HTERT RPE-1 (cell line): Measurements from ENCODE around the gene TARS2.

Experiments
- in situ Hi-C: fragments of 300-500 bp; cut with MboI; formaldehyde crosslinking; loops from 4 replicates; pipeline ENCODE4 v1.14.3; 2020; ENCODE audit warnings: low sequenced_read_pairs

The TARS2 gene, protein sequence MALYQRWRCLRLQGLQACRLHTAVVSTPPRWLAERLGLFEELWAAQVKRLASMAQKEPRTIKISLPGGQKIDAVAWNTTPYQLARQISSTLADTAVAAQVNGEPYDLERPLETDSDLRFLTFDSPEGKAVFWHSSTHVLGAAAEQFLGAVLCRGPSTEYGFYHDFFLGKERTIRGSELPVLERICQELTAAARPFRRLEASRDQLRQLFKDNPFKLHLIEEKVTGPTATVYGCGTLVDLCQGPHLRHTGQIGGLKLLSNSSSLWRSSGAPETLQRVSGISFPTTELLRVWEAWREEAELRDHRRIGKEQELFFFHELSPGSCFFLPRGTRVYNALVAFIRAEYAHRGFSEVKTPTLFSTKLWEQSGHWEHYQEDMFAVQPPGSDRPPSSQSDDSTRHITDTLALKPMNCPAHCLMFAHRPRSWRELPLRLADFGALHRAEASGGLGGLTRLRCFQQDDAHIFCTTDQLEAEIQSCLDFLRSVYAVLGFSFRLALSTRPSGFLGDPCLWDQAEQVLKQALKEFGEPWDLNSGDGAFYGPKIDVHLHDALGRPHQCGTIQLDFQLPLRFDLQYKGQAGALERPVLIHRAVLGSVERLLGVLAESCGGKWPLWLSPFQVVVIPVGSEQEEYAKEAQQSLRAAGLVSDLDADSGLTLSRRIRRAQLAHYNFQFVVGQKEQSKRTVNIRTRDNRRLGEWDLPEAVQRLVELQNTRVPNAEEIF

DNA sequence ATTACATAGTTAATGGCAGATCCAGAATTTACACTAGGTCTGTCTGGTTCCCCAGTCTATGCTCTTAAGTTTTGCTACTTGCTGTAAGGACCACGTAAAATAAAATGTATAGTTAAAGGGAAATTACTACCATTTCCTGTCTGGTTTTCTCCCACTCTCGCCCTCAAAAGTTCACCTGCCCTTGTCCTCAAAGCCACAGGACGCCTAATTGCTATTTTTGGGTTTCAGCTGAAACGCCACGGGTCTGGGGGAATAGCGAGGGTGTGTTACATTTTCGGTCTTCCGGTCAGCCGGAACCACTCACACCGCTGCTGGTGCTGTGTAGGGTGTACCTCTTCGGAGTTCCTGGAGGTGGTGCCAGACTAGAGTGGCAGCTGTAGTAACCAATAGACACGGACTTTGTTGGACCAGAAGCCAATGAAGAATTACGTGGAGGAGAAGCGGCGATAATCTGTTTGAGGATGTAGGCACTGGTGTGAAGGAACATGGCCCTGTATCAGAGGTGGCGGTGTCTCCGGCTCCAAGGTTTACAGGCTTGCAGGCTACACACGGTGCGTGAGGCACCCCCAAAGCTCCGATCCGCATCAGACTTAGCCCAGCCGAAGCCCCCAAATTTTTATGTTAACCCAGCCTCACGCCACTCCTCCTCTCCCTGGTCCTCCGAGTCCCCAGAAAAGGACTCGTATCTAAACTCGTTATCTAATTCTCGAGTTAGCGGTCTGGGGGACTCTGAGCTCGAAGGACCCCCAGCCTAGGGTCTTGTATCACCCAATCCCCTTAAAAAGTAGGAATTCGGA is at the start of gene TARS2:
Gene TARS2, plus strand, starts transcription at position 454 of the 797 bp plus-strand sequence. Its CDS starts 32 bp downstream, at position 486.
- in situ Hi-C loops, result no loop called here

DNA sequence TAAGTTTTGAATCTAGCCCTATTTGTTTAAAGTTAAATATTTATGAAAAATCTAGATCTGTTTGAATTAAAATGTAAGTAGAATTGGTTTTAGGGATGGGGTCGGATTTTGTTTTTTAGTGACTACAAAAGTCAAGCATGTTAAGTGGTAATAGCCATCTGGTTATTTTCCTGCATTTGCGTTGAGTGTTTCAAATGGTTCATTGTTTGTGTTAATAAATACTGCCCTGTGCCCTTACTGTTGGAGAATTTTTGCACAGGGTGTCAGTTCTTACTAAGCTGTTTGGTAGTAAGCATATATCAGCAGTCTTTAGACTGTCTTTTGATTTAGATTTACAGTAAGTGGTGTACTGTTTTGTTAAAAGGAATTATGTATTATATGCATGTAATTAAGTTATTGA is 46.1 kb upstream of the TARS2 start:
- in situ Hi-C loops, result no loop called here

DNA sequence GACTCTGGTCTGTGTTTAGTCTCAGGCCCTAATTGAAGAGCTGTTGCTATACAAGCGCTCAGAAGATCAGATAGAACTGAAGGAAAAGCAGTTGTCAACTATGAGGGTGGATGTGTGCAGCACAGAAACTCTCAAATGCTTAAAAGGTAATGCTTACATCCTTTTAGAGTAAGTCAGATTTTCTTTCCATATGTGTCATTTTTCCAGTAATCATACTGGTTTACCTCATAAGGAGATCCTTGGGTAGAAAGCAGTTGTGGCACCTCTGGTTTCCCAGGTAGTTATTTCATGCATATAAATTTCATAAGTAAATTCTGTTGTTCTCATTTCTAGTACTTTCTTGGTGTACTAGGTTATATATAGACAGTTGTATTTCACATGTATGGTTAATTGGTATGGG is 43.0 kb upstream of the TARS2 start:
- in situ Hi-C loops, result no loop called here

DNA sequence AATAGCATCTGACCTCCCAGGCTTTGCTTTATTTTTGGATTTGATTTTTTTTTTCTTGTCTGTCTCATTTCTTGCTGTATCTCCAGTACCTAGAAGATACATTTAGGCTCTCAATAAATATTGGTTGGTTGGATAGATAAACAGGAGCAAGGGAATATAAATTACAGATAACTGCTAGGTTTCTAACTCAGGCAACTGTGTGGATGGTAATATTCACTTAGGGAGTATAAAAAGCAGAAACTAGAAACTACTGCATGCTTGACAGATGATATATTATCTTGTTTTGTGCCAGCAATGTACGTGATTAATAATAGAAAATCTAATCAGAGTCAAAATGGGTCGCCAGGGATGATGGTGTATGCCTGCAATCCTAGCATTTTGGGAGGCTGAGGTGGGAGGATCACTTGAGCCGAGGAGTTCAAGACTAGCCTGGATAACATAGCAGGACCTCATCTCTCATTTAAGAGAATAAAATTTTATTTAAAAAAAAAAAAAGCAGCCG is 31.0 kb upstream of the TARS2 start:
- in situ Hi-C loops, result no loop called here

DNA sequence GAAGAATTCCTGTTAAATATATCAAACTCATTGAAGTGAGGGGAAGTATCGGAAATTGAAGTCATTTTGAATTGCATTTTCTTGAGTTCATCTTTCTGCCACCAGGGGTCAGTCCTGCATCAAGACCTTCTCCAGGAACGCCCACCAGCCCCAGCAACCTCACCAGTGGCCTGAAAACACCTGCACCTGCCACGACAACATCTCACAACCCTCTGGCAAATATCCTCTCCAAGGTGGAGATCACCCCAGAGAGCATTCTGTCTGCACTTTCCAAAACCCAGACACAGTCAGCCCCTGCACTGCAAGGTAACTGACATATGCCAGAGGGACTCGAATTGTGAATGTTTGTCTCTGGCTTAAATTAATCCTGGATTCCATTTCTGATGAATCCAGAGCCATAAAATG is 22.8 kb upstream of the TARS2 start:
- in situ Hi-C loops, result no loop called here

DNA sequence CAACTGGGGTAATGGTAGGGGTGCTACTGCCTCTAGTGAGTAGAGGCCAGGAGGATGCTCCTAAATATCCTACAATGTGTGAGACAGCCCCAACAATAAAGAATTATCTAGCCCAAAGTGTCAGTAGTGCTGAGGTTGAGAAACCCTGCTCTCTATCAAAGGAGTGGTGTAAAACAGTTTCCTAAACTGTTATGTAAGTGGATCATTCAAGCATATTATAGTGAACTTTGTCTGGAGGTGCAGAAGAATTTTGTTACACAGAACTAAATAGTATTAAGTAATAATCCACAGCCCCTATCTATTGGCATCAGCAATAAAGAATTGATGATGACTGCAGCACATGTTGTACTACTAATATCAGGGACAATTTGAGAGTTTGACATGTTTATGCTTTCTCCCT is 20.3 kb upstream of the TARS2 start:
- in situ Hi-C loops, result no loop called here

DNA sequence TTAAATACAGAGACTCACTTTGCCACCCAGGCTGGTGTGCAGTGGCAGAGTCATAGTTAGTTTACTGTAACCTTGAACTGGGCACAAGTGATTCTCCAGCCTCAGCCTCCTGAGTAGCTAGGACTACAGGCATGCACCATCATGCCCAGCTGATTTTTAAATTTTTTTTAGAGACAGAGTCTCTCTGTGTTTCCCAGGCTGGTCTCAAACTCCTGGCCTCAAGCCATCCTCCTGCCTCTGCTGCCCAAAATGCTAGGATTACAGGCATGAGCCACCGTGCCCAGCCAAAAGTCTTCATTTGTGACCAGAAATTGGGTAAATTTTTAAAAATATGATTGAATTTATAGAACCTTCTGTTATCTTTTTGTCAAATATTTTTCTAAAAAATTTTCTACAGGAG is 17.9 kb upstream of the TARS2 start:
- in situ Hi-C loops, result no loop called here

DNA sequence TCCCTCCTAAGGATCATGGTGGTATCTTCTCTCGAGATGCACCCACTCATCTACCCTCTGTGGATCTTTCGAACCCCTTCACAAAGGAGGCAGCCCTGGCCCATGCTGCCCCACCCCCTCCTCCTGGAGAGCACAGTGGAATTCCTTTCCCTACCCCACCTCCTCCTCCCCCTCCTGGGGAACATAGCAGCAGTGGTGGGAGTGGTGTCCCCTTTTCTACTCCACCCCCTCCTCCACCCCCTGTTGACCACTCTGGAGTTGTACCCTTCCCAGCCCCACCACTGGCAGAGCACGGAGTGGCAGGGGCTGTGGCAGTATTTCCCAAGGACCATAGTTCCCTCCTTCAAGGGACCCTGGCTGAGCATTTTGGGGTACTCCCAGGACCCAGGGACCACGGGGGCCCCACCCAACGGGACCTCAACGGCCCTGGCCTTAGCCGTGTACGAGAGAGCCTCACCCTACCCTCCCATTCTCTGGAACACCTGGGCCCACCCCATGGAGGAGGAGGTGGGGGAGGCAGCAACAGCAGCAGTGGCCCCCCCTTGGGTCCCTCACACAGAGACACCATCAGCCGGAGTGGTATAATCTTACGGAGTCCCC is 14.5 kb upstream of the TARS2 start:
- in situ Hi-C loops, result no loop called here

DNA sequence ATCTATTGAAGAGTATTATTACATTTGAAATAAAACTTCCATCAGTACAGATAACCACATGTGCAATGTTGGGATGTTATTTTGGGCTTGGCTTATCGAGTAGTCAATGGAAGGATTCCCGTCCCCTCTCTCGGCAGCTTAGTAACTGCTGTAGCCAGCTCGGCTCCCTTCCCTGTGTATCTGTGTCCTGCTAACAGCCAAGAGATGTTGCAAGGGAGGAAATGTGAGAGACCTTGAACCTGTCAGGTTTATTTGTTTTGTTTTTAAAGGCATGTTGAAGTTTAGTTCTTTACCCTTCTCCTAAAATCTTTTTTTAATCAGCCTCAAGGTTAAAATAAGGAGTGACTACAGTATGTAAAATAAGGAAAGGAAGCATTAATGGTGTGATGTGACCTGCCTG is 13.6 kb upstream of the TARS2 start:
- in situ Hi-C loops, result no loop called here

DNA sequence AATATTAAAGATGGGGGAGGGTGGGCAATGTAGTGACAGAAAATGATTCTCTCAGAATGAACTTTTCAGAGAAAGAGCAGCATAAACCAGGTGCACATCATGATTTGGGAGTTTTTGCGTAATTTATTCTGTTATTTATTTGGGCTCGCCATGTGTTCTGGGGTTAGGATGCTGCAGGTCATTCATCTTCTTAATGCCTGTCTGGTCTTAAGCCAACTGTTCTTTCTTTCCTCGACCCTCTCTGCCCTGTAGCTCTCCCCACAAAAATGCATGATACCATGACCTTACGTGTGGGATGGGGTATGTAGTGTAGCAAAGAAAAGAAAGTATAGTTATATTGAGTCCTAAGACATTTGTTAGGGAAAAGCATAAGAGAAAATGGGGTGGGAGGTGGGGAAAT is 12.3 kb upstream of the TARS2 start:
- in situ Hi-C loops, result no loop called here

DNA sequence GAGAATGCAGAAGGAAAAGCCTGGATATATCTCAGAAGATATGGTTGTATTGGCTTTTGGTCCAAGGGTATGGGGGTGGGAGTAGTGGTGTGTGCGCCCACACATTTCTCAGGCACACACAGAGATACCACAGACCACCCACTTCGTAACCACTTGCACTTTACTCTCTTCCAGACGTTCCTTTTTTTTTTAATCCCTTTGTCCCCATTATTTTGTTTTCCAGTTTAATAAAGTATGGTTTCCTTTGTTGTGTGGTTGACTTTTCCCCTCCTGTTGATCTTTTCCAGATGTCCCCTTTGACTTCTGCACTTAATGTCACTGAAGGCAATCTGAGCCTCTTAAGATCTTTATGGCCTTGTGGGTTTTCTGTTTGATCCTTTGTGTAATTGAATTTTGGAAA is 10.5 kb upstream of the TARS2 start:
- in situ Hi-C loops, result no loop called here

DNA sequence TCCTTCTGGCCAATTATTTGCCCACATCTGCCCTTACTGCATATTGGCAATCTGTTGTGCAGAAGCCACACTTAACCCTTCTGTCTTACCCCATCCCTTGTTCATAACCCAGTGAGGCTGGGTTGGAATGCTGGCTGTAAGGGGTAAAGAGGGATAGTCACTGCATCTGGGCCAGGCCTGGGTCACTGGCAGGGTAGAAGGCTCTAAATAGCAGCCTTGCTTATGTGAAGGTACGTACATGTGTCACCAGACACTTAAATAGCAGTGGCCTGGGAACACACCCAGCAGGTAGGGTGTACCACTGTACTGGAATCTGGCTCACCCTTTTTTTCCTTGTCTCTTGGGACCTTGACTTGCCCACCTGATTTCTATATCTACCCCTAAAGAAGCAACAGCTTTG is 9.9 kb upstream of the TARS2 start:
- in situ Hi-C loops, result no loop called here

DNA sequence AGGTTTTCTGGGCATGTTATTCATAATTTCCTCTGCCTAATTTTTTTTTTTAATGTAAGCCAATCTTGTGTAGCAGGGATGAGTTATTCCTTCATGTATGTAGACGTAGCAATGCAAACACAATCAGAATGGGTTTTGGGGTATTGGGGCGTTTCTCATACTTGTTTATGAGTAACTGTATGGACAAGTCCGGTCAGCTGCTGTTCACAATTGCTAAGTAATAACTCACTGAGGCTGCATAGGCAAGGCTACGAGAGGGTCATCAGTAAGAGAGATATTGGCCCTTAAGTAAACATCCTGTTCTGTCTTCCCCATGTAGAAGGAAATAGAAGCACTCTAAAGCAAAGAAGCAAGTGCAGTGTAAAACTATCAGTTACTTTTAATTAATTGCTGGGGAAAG is 9.5 kb upstream of the TARS2 start:
- in situ Hi-C loops, result no loop called here

DNA sequence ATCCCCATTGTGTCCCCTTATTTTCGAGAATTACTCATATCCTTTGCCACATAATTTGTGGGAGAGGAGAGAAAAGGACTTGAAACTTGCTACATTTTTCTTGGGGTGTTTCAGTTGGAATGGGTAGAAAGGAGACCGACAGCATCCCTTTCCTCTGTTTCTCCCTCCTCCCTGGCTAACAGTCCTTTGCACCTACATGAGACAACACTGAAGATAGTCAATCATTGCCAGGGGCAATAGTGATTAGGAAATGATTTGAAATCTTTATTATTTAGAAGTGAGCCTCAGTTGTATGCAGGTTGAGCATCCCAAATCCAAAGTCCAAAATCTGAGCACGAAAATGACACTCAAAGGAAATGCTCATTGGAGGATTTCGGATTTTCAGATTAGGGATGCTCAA is 7.8 kb upstream of the TARS2 start:
- in situ Hi-C loops, result no loop called here

DNA sequence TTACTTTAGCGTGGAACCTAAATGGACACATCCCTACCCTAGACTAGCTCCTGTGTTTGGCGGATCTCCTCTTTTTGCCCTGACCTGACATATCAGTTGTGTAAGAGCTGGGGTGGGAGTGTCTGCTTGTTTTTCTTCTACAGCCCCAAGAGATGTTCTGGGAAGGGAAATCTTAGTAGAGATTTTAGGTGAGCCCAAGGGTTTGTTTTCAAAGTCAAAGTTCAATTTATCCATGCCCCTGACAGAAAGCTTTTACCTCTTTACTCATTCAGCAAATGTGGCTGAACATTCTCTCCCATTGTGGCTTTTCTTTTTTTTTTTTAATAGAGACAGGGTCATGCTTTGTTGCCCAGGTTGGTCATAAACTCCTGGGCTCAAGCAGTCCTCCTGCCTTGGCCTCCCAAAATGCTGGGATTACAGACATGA is 7.3 kb upstream of the TARS2 start:
- in situ Hi-C loops, result no loop called here

DNA sequence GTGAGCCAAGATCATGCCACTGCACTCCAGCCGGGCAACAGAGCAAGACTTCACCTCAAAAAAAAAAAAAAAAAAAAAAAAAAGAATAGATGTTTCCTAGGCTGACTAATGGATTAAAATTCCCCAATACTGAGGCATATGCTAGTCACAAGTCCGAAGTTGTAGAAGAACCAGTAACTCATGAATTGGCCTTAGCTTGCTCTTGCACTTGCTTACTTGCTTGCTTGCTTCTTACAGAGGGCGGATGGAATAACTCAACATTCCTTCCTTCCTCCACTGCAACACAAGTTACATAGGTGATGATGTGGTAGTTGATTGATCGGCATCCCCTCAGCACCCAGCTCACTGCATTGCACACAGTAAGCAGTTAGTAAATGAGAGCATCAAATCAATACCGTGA is 2.8 kb upstream of the TARS2 start:
- in situ Hi-C loops, result no loop called here

DNA sequence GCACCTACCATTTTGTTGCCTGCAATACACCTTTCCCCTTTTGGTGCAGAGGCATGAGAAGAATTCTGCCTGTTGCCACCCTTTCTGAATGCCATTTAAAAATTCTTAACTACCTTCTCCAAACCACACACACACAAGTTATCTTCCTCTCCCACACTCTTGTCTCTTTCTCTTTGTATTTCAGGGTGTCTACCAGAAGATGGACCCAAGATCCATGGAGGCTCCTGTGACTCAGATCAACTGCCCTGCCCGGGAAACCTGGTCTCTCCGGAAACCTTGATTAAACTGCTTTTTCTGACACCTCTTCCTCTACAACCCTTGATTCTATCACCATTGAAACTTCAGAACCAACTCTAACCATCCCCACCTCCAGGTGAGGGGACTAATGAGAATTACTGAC is 2.4 kb upstream of the TARS2 start:
- in situ Hi-C loops, result no loop called here

DNA sequence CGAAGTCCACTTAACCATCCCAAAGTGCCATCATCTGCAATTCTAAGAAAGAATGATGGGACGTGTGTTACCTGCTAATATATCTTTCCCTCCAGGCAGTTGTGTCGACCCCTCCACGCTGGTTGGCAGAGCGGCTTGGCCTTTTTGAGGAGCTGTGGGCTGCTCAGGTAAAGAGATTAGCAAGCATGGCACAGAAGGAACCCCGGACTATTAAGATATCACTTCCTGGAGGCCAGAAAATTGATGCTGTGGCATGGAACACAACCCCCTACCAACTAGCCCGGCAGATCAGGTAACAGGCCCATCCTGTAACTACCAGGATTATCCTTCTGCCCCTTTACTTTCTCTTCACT is 520 bp downstream of the TARS2 start:
- in situ Hi-C loops, result no loop called here

DNA sequence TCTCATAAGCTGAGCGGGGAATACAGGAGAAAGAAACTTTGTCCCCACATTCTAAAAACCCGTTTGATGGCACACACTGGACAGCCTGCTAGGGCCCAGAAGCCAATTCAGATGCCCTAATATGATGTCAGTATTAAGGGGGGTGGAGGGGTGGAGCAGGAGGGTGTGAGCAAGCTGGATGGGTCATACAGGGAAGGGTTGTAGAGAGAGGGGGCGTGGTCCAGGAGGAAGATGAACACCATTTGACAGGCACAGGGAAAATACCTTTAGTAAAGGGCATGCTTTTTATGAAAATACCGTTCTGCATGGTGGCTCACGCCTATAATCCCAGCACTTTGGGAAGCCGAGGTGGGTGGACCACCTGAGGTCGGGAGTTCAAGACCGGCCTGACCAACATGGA is 6.0 kb downstream of the TARS2 start:
- in situ Hi-C loops, result no loop called here

DNA sequence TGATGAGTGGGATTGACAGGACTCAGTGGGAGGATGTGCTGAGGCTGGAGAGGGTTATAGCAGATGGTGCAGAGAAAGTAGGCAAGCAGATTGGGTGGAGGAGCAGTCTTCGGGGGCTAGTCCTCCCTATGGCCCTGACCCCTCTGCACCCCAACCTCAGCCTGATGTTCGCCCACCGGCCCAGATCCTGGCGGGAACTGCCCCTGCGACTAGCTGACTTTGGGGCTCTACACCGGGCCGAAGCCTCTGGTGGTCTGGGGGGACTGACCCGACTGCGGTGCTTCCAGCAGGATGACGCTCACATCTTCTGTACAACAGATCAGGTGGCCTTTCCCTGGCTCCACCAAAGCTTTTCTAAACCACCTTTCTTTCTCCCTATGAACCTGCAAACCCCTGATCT is 11.1 kb downstream of the TARS2 start:
- in situ Hi-C loops, result no loop called here

DNA sequence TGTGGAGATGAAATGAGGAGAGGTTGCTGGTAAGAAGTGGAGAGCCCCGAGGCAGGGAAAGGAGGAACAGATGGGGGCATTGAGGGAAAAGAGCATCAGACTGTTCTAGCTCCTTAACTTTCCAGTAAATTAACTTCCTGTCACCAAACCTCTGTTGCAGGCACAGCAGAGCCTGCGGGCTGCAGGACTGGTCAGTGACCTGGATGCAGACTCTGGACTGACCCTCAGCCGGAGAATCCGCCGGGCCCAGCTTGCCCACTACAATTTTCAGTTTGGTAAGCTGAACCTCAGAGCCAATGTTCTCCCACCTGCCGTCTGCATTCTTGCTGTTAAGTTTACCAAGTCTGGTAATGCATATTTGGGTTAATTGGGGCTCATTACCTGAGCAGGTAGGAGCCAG is 18.2 kb downstream of the TARS2 start:
- in situ Hi-C loops, result no loop called here
